HG02970 (cell line): ENCODE measurements around the gene SNRPD1.
"Not testable (repeated sequence)": the region's sequence is repeated elsewhere in the genome, so short reads cannot be mapped to it uniquely, and the experiment has no call there.

Experiments used
- ATAC-seq: cut with Tn5 transposase; IDR thresholded peaks from one replicate; pipeline ENCODE4 v1.9.1; 2021; ENCODE audit warnings: mild to moderate bottlenecking, moderate library complexity, moderate number of reproducible peaks; ENCODE audit not compliant: unreplicated experiment, low FRiP score

Gene SNRPD1

DNA sequence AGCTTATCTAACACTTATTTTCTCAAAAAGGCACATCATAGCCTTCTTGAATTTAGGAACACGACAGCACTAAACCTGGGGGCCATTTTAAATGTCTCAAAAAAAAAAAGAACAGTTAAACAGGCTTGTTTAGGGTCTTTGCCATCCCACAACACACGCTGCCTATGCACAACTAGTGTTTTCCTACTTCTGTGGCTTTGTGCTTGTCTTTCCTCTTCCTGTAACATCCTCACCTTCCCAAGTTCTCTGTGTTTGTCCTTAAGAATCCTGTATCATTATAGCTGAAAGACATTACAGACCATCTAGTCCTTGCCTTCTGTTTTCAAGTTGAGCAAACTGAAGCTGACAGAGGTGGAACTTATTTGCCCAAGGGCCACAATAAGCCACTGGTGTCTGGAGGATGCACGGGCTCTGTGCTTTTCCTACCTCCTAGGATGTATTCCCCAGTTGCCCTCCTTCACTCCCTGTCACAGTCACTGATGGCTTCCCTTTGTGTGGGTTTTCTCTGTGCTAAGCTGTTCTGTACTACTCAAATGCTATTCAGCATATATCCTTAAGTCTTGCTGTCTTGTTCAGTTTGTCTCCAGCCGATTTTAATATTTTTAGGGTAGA is 22.6 kb downstream of the SNRPD1 start:
- no peak for ATAC-seq

DNA sequence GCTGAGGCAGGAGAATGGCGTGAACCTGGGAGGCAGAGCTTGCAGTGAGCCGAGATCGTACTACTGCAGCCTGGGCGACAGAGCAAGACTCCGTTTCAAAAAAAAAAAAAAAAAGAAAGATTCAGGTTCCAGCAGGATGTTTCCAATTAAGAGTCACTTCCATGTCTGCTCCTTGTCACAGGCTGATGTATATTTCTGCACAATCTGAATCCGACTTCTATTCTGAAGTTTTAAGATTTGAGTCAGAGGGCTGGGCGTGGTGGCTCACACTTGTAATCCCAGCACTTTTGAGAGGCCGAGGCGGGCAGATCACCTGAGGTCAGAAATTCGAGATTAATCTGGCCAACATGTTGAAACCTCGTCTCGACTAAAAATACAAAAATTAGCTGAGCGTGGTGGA is 24.7 kb downstream of the SNRPD1 start:
- no peak for ATAC-seq

DNA sequence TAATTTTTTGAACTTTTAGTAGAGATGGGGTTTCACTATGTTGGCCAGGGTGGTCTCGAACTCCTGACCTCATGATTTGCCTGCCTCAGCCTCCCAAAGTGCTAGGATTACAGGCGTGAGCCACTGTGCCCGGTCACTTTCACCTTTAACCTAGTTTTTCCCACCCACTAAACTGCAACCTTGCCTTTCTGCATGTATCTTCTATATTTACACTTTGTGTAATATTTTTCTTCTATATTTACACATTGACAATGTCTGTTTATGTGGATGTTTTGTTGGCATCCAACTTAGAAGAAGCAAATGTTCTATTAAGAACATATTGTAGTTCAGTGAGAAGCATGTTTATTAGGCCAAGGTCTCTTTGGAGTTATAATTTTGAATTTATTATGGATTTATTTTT is 26.7 kb downstream of the SNRPD1 start:
- ATAC-seq = no peak

DNA sequence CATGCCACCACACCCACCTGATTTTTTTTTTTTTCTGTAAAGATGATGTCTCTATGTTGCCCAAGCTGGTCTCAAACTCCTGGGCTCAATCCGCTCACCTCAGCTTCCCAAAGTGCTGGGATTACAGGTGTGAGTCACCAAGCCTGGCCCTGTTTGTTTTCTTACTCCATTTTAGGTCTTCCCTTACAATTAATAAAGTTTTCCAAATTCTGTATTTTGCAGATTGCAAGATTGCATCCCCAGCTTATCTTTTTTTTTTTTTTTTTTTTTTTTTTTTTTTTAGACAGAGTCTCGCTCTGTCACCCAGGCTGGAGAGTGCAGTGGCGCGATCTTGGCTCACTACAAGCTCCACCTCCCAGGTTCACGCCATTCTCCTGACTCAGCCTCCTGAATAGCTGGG is 28.3 kb downstream of the SNRPD1 start:
- ATAC-seq = not testable (repeated sequence)

DNA sequence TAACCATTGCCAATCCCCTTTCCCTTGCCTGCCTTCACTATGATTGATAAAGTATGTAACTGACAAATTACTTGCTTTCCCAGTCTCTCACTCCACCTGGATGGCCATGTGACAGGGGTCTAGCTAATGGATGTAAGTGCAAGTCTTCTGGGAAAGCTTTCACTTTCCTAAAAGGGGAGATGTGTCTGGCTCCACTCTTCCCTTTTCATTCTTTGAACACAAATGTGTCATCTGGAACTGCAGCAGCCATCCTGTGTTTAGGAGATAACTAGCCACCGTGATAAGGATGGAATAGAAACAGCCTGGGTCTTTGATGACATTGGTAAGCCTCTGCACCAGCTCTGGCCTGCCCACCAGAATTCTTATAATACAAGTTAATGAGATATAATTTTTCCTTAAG is 38.2 kb downstream of the SNRPD1 start:
- ATAC-seq = no peak

DNA sequence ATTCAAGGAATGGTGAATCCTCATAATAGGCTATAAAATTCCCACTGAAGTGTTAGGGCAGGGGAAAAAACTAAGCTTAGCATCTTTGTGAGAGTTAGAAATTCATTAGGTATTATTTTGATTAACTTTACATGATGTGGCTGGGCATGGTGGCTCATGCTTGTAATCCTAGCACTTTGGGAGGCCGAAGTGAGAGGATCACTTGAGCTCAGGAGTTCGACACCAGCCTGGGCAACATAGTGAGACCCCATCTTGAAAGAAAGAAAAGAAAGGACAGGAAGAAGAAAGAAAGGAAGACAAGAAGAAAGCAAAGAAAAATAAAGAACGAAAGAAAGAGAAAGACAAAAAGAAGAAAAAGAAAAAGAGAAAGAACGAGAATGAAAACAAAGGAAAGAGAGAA is 40.0 kb downstream of the SNRPD1 start:
- no peak for ATAC-seq

DNA sequence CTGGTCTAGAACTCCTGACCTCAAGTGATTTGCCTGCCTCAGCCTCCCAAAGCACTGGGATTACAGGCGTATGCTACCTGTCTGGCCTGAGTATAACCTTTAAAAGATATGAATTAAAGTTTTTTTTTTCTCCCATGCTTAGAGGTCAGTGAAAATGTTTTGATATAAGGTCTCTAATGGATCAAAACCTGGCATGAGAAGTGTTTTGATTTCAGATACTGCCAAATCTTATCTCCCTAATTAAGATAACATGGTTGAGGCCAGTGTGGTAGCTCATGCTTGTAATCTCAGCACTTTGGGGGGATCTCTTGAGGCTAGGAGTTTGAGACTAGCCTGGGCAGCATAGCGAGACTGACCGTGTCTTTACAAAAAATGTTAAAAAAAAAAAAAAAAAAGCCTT is 41.2 kb downstream of the SNRPD1 start:
- no peak for ATAC-seq

DNA sequence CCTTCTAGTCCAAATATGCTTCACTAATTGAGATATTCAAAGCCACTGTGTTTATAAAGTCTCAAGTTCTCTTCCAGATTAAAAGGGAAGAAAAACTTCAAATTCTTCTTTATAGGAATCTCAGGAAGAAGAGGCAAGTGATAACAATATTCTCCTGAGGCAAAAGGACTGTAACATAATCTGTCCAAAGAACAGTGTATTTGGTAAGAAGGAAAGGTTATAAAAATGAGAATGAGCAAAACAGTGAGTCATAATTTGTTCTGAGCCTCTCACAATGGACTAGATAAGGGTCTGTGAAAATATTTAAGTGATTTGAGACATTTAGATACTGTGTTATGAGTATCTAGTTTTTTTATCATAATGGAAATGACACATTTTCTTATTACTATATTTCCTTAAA is 44.3 kb downstream of the SNRPD1 start:
- ATAC-seq = no peak

DNA sequence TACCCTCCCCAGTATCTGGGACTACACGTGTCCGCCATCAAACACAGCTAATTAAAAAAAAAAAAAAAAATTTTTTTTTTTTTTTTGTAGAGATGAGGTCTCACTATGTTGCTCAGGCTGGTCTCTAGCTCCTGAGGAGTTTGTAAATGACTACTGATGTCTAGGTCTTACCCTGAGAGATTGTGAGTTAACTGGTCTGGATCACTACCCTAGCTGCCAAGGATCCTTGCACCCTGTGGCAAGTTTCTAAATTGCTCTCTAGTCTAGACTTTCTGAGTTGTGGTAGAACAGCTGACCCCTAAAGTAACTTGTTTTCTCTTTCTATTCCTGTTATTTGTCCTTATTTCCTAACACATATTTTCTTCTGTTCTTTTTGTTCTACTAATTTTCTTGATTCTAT is 48.0 kb downstream of the SNRPD1 start:
- no peak for ATAC-seq

DNA sequence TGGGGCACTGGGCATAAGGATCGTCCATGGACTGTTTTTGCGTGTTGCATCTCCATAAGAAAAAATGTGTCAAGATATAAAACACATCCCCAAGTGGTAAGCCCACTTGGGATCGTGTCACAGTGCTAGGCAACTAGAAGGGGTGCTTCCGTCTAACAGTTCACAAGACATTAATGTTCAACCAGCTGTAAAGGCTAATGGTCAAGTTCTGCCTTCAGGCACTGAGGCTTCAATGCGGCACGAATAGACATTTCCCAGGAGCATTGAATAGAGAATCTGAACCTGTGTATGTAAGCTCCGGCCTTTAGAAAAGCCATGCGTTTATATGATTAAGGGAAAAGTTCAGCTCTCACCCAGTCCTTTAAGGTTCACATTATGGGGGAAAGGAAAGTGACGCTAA is 50.5 kb downstream of the SNRPD1 start:
- no peak for ATAC-seq

DNA sequence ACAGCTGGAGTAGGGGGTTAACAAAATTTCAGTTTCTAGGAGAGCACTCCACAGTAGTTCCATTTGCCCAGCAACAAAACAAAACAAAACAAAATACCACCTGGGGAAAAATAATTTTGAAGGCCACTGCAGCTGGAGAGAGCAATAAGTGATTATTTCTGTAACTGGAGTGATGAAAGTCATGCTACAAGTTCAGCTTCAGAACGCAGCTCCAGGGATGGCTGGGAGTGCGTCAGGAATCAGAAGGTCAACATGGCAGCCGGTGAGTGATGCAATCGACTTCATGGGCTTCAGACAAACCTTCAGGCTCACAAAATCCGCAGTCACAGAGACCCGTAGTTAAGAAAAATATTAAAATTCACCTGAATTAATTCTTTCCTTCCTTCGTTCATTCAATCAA is 51.5 kb downstream of the SNRPD1 start:
- ATAC-seq = no peak

DNA sequence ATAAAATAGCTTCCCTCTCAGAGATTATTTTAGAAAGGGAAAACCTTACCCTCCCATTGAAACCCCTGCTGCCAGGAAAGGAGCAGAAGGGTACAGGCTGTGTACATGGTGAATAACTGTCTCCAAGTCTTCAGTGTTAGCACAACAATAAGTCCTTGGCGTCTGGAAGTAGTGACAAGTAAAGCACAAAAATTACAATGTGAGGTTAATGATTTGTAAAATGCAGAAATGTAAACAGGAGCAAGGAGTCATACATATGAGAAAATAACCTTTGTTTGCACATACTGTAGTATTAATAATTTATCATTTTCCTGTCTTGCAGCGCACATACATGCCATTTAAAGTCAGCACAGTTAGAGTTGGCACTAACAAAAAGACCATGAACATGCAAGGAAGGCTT is 52.0 kb downstream of the SNRPD1 start:
- ATAC-seq = no peak

DNA sequence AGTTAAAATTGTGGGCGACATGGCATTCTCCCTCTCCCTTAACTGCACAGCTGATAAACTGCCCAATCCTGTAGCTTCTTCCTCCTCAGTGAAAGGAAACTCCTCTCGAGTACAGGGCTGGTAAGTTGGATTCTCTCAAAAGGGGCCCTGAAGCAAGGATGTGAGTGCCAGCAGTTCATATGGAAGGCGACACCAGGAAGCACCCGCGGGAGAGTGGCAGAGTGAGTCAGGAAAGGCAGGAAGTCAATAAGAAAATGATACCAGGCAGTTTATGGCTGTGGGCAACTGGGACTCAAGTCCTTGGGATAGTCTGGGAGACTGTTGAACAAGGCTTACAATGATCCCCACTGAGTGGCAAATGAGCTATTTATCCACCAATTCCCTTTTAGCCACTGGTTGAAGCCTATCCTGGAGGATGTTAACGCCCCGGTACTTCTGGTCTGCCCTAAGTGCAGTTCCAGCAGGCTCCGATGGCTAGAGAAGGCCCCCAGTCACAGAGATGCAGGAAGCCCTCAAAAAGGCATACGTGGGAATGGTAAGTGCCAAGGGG is 57.7 kb downstream of the SNRPD1 start:
- ATAC-seq = no peak

DNA sequence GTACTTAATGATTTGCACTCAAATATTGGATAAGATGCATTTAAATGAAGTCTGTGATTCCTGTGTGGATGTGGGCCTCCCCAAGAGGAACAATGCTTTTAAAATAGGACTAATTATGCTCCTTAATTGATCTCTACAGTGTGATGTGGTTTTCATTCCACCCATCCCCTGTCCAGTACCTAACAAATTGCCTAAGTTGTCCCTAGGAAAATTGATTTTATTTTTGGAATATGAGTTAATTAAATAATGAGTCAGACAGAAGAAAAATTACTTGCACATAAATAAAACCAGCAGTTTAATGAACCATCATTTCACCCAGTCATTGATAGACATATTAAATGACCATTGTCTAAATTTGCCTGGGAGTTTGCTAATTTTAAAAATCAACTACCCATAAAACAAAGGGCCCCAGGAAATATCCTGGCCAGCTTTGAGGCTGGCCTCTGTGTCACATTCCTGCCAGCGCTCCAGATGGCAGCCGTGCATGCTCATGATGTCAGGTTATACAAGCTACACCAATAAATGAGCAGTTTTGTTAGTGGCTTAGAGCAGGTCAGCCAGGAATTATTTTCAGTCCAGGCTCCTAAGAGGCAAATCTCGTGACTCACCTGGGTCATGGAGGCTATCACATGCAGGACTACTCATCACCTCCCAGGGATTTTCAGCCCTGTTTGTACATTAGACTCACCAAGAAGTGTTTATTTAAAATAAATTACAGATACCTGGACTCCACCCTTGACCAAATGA is 60.6 kb downstream of the SNRPD1 start:
- ATAC-seq = no peak

DNA sequence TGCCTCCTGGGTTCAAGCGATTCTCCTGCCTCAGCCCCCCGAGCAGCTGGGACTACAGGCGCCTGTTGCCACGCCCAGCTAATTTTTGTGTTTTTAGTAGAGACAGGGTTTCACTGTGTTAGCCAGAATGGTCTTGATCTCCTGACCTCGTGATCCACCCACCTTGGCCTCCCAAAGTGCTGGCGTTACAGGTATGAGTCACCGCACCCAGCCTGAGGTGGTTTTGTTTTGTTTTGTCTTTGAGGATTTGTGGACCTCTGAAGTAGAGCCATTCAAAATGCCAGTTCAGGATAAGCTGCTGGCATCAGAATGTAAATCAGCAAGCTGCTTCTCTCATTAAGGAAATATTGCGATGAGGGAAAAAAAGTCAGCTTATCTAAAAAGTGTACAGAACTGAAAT is 63.2 kb downstream of the SNRPD1 start:
- ATAC-seq = not testable (repeated sequence)

DNA sequence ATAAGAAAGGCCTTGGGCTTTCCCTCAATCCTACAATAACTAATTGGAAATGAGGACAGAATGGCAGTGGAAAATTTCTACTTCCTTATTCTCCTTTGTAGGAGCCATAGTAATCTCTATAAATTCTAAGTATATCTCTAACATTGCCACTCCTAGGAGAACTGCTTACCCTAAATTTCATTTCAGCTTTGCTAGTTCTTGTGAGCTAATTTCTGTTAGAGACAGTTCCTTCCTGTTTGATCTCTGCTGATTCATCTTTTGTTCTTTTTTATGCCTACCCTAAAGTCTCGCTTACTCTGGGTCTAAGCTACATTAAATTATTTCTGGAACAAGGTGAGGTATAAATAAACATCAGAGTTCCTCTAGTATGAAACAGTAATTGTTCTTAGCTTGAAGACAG is 66.7 kb downstream of the SNRPD1 start:
- ATAC-seq = no peak

DNA sequence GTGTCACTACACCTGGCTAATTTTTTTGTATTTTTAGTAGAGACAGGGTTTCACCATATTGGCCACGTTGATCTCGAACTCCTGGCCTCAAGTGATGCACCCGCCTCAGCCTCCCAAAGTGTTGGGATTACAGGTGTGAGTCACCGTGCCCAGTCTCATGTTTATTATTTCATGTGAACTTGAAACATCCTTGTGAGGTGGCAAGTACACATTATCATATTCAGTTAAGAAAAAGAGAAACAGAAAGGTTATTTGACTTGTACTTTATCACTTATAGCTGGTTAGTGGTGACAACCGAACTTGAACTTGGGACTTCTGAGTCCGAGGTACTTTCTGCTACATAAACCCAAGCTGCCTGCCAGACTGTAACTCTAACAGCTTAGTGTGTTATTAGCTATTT is 68.0 kb downstream of the SNRPD1 start:
- ATAC-seq = no peak

DNA sequence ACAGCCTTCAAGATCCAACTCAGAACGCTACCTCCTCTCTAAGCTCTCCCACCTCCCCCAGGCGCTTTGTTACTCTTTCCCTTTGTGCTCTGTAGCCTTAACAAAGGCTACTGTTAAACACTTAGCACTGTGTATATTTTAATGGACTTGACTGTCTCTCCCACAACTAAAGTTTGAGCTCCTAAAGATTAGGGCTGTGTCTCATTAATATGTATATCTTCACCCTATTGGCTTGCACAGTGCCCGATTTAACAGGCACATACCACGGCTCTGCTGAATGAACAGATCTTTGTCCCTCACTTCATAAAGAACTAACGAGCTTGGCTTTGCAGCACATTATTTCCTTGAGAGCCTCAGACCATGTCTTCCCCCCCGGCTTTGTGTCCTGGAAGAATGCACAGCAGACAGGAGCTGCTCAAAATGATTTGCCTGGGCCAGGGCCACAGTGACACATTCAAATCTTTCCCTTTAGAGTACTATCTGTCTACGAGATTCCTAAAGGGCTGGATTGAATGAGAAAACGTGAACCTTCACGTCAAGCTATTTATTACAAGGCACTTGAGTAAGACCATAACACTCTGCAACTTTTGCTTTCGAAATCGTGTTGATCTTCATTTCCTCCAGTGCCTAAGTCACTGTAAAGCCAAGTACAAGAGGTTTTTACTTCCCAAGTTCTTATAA is 70.4 kb downstream of the SNRPD1 start:
- no peak for ATAC-seq
